ENCODE results near the gene ZNF219.

- TF ChIP-seq GATA2 (IDR thresholded peaks at IDR 0.05; ENCODE audit: low read depth, low read length) (no peak), GATA3 (IDR thresholded peaks at IDR 0.05; ENCODE audit: low read depth, low read length) (no peak)
Measured at GRCh38 chr14:21098076-21098891, at the start of gene ZNF219.

Data from SH-SY5Y (cell line).